Panc1 (cell line): ENCODE data around the gene MAGI2. TPM values are rescaled to one million over a fixed set of nuclear protein-coding genes. Genes with fewer than 3 reads are reported as not detected.

ENCODE experiments used
- ATAC-seq: fragments of 200-7000 bp; cut with Tn5 transposase; 2 replicates; pipeline ENCODE4 v1.9.1; 2020; ENCODE audit warnings: mild to moderate bottlenecking, moderate library complexity
- BruUV-seq: library from RNA; stranded (reverse); fragments of 400-500 nt; replicated peaks from 2 replicates; lab custom pipeline; 2021; lab: Mats Ljungman, UMichigan
- CTCF ChIA-PET: fragments of 300-600 bp; sonication (Branson Sonifier 250); formaldehyde crosslinking; loops from one replicate; lab custom pipeline; 2022; ENCODE audit warnings: antibody characterized with exemption; lab: Charles Lee
- POLR2A ChIA-PET: fragments of 300-600 bp; sonication (Branson Sonifier 250); formaldehyde crosslinking; loops from one replicate; lab custom pipeline; 2022; ENCODE audit warnings: antibody characterized with exemption; lab: Charles Lee
- DNase-seq: peaks from one replicate; pipeline ENCODE4 v3.0.0-alpha.2; 2010; ENCODE audit warnings: low read depth, low spot score
- H3K27ac ChIP-seq: 2 replicates; pipeline ENCODE4 v1.5.1; 2011; ENCODE audit warnings: mild to moderate bottlenecking, low read length, inconsistent platforms
- H3K27me3 ChIP-seq: fragments of 200-500 bp; sonication (Bioruptor generic); 2 replicates; pipeline ENCODE4 v1.6.0; 2014; ENCODE audit warnings: low read length, inconsistent platforms; ENCODE audit not compliant: control insufficient read depth, insufficient read depth
- H3K36me3 ChIP-seq: fragments of 200-500 bp; sonication (Bioruptor generic); 2 replicates; pipeline ENCODE4 v1.5.1; 2014; ENCODE audit warnings: inconsistent platforms, mild to moderate bottlenecking, low read length, moderate library complexity; ENCODE audit not compliant: control insufficient read depth, insufficient read depth
- H3K4me1 ChIP-seq: 2 replicates; pipeline ENCODE4 v1.5.1; 2011; ENCODE audit warnings: inconsistent platforms, mild to moderate bottlenecking, low read length, moderate library complexity; ENCODE audit not compliant: control insufficient read depth, insufficient read depth
- H3K4me3 ChIP-seq, 2 experiments: 2 replicates each; pipeline ENCODE4 v1.5.1; 2011 to 2012; ENCODE audit warnings: low read depth in 2 of 2, low read length in 2 of 2, mild to moderate bottlenecking in 2 of 2, inconsistent platforms in 1 of 2, moderate library complexity in 1 of 2
- H3K9me3 ChIP-seq: fragments of 200-500 bp; sonication (Bioruptor generic); 2 replicates; pipeline ENCODE4 v1.5.1; 2014; ENCODE audit warnings: low read depth, mild to moderate bottlenecking, inconsistent platforms, low read length, moderate library complexity; ENCODE audit not compliant: control insufficient read depth, insufficient read depth
- POLR2AphosphoS5 ChIP-seq: IDR thresholded peaks from 2 replicates; pipeline ENCODE4 v1.6.1; 2012; ENCODE audit warnings: mild to moderate bottlenecking, low read depth, low read length, moderate library complexity
- REST ChIP-seq, 2 experiments: IDR thresholded peaks; 2 replicates each; pipeline ENCODE4 v1.6.1; 2011 to 2012; ENCODE audit warnings: low read depth in 2 of 2, control low read depth in 1 of 2, low read length in 1 of 2, mild to moderate bottlenecking in 1 of 2, moderate library complexity in 1 of 2; ENCODE audit not compliant: insufficient read depth in 1 of 2
- SIN3A ChIP-seq: IDR thresholded peaks from 2 replicates; pipeline ENCODE4 v1.6.1; 2012; ENCODE audit warnings: low read depth, mild to moderate bottlenecking, low read length, moderate library complexity, borderline replicate concordance; ENCODE audit not compliant: insufficient read depth
- TCF7L2 ChIP-seq: IDR thresholded peaks from 2 replicates; pipeline ENCODE4 v1.6.1; 2011; ENCODE audit warnings: mild to moderate bottlenecking, low read depth, low read length, inconsistent platforms
- in situ Hi-C: cut with HindIII; loops from 2 replicates; pipeline ENCODE4 v1.10.0; 2016; ENCODE audit warnings: low sequenced_read_pairs, low pct_unique_long_range_greater_than_20kb
- intact Hi-C: fragments of 100-400 bp; cut with micrococcal nuclease; formaldehyde crosslinking; loops from one replicate; pipeline ENCODE4 v1.10.0; 2022; ENCODE audit not compliant: unreplicated experiment
- total RNA-seq: library from RNA; stranded (reverse); gene quantifications from one replicate; pipeline ENCODE4 v1.2.1, GENCODE V29; 2021; ENCODE audit not compliant: unreplicated experiment
- TF ChIP-seq, protein P1 (sequence below): fragments of 450-650 bp; IDR thresholded peaks from 2 replicates; pipeline ENCODE4 v1.5.1; 2017; ENCODE audit warnings: mild to moderate bottlenecking

MAGI2 gene
- total RNA-seq, 1 experiment from 2014 or later: 5.4 TPM

DNA sequence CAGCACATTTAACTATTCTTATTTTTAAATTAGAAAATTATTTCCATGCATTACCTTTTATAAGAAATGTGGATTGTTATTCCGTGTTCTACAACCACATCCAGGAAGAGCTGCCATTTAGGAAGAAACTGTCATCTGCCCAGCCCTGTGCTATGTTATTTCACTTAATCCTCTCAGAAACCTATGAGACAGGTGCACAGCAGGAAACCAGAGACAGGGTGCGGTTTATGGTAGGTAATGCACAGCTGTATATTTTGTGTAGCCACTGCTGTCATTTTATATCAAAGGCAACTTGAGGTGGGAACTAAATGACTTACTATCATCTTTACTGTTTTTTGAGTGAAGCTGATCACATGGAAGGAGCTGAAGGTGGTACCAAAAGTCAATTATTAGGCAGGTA lies 232.3 kb downstream of the MAGI2 start:
- Histone ChIP-seq H3K36me3 (no peaks in the 10 kb centered on the region), H3K4me1 (no peaks in the 10 kb centered on the region), H3K4me3 (no peak overlapping the region), H3K27ac (no peak overlapping the region), H3K9me3 (no peaks in the 10 kb centered on the region), H3K27me3 (no peaks in the 10 kb centered on the region)
- CTCF ChIA-PET: no interaction called here
- TF ChIP-seq REST (IDR thresholded peaks at IDR 0.05; ENCODE audit: insufficient read depth in 1 of 2, low read depth in 2 of 2, low read length in 1 of 2) (no peak), TCF7L2 (no peak), SIN3A (no peak), POLR2AphosphoS5 (no peak)
- TF ChIP-seq, protein P1, sequence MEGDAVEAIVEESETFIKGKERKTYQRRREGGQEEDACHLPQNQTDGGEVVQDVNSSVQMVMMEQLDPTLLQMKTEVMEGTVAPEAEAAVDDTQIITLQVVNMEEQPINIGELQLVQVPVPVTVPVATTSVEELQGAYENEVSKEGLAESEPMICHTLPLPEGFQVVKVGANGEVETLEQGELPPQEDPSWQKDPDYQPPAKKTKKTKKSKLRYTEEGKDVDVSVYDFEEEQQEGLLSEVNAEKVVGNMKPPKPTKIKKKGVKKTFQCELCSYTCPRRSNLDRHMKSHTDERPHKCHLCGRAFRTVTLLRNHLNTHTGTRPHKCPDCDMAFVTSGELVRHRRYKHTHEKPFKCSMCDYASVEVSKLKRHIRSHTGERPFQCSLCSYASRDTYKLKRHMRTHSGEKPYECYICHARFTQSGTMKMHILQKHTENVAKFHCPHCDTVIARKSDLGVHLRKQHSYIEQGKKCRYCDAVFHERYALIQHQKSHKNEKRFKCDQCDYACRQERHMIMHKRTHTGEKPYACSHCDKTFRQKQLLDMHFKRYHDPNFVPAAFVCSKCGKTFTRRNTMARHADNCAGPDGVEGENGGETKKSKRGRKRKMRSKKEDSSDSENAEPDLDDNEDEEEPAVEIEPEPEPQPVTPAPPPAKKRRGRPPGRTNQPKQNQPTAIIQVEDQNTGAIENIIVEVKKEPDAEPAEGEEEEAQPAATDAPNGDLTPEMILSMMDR: no peak
- DNase-seq: no peak
- BruUV-seq: no TSS peak
- POLR2A ChIA-PET: no interaction called here
- no peak for ATAC-seq
- in situ Hi-C loops (no loop called here), intact Hi-C loops (no loop called here)

GRCh38 chr7:79217976-79218626 lies 235.4 kb downstream of the MAGI2 start:
- CTCF ChIA-PET: no interaction called here

More at GRCh38 chr7:79217976-79218626, 235.4 kb downstream of the MAGI2 start:
- in situ Hi-C loops (no loop called here), intact Hi-C loops (no loop called here)
- BruUV-seq: no TSS peak
- TF ChIP-seq POLR2AphosphoS5: no peak
- TF ChIP-seq, protein P1: no peak
- TF ChIP-seq REST (IDR thresholded peaks at IDR 0.05; ENCODE audit: insufficient read depth in 1 of 2, low read depth in 2 of 2, low read length in 1 of 2): no peak
- no peak for TF ChIP-seq TCF7L2
- no peak for TF ChIP-seq SIN3A
- no peak for DNase-seq
- Histone ChIP-seq H3K4me1 (no peaks in the 10 kb centered on the region), H3K27ac (no peak overlapping the region), H3K36me3 (no peaks in the 10 kb centered on the region), H3K4me3 (no peak overlapping the region), H3K9me3 (no peaks in the 10 kb centered on the region), H3K27me3 (no peaks in the 10 kb centered on the region)
- POLR2A ChIA-PET: no interaction called here
- no peak for ATAC-seq
